NCI-H2029 treated with DMSO at 0.1 percent for 48 hours (cell line): ENCODE data around the gene PSMB2.
"Not testable (repeated sequence)": the region's sequence is repeated elsewhere in the genome, so short reads cannot be mapped to it uniquely, and the experiment has no call there.

Experiments
- DNase-seq: peaks from one replicate; lab custom pipeline; 2025; lab: John Stamatoyannopoulos, UW

PSMB2 gene

DNA sequence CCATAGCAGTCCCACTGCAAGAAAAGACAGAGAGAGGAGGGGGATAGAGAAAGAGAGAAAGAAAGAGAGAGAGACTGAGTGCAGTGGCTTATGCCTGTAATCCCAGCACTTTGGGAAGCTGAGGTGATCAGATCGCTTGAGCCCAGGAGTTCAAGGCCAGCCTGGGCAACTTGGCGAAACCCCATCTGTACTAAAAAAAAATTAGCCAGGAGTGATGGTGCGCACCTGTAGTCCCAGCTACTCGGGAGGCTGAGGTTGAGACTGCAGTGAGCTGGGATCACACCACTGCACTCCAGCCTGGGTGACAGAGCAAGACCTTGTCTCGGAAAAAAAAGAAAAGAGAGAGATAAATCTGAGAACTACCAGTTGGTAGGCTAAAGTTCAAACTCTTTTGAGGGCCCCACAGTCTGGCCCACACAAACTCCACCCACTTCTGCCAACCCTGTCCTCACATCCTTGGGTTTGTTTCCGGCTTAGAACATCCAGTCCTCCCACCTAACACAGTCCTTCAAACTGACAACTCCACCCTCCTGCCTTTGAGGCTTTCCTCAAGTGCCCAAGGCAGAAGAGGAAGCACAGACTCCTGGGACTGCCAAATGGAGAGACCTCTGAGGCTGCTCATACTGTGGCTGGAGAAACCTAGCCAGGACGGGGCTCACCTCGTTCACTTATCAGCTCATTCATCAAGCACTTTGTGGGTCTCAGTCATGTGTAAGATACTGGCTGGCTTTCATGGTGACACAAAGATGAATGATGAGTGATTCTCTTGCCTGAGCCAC, 48.1 kb downstream of the PSMB2 start:
- DNase-seq: no peak

DNA sequence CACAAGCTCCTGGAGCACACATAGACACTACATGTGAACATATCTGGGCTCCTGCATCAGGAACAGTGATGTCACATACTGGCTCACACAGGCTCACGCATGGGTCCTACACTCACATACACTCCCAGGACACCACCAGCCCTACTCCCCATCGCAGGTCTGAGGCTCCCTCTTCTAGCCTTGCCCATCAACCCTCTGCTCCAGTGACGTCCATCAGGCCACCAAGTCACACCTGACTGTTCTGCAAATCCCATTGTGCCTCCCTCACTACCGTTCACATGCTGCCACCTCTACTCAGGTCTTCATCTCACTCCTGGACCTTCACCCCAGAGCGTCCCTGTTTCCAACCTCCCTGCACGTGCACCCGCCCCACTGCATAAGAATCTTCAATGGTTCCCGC, 50.1 kb downstream of the PSMB2 start:
- no peak for DNase-seq

DNA sequence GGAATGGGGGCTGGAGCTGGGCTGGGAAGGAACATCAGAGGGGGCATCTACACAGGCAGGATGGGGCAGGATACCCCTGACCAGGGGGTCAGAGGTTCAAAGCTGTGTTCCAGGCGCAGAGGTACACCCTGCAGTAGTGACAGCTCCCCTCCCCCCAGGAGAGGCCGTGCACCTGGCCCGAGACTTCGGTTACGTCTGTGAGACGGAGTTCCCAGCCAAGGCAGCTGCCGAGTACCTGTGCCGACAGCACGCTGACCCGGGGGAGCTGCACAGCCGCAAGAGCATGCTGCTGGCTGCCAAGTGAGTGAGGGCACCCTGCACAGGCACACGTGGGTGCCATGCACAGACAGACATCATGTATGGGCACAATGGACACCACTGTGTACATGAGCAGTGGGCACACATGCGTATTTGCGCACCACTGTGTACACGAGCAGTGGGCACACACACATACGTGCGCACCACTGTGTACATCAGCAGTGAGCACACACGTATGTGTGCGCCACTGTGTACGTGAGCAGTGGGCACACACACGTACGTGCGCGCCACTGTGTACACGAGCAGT, 50.8 kb downstream of the PSMB2 start:
- DNase-seq: no peak

DNA sequence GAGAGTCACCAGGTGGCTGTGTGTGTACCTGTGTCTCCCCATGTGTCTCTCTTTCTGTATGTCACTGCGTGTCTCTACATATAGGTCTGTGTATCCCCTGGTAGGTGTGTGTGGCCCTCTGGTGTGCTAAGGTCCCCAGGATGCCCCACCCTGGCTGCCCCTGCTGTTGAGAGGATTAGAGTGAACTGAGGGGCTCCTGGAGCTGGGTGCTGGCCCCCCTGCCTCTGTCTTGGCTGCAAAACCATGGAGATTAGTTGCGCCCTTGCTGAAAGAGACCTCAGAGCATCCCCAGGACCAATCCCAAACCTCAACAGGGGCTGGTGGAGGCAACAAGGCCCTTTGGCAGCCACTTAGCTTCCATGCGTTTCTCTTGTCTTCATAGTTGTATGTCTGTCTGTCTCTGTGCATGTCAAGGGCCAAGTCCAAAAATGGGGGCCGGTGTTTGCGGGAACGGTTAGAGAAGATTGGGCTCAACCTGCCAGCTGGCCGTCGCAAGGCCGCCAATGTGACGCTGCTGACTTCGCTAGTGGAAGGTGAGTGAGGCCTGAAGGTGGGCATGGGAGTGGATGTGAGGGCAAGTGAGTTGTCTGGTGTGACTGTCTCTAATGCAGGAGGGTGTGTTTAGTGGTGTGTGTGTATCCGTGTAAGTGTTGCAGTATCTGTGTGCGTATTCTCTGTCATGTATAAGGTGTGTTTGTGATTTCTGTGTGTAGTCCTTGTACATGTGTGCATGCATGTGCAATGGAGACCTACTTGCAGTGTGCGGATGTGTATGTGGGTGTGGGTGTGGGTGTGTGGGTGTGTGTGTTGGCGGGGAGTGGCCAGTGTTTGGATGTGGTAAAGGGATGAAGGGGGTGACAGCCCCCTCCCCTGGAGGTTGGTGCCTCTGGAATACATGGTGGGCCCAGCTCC, 51.6 kb downstream of the PSMB2 start:
- DNase-seq: no peak

DNA sequence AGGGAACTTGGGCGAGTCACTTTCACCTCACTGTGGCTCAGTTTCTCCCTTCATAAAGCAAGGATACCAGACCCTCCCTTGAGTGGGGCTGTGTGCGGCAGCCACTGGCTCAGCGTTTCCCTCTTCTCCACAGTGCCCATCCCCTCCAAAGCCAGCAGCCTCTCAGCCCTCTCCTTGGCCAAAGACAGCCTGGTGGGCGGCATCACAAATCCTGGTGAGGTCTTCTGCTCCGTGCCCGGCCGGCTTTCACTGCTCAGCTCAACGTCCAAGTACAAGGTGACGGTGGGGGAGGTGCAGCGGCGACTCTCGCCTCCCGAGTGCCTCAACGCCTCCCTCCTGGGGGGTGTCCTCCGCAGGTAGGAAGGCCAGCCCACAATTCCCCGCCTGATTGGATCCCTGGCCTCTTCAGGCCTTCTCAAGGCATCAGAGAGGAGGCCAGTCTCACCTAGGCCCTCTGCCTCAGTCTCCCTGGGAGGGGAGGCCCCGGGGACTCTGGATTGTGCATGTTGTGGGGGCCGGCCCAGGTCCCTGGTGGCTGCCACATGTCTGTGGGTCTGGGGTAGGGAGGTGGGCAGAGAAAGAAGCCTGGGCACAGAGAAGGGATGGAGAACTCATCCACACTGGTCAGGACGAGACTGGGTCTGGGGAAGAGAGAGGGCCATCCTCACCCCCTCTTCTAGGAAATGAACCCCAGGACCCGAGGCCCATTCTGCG, 53.0 kb downstream of the PSMB2 start:
- no peak for DNase-seq

DNA sequence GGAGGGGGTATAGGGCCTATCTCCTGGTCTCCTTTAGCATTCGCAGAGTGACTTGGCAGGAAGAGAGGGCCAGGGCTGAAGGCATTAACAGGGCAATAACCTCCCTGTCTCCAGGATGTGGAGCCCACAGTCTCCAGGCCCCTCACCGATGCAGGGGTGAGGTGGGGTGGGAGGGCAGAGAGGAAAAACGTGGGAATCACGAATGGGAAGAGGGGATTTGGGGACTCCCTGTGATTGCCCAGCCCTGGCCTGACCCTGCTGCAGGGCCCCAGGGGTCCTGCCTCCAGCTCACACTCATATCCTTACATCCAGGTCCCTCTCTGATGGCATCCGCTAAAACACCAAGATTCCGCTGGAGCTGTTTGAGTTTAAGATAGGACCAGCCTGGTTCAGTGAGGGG, 53.6 kb downstream of the PSMB2 start:
- no peak for DNase-seq

DNA sequence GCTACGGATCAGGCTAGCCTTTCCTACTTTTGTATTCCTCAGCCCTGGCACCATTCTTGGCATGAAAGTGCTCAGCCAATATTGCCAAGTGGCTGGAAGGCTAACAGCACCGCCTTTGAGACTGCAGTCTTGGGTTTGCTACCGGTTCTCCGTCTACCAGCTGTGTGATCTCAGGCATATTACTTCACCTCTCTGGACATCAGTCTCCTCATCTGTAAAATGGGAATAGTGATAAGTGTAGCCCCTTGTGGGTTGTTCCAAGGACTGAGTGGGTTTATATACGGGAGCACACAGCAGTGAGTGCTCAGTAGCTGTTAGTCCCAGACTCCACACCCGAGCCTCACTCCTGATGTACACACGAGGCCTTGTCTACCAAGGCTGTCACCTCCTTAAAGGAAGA, 54.5 kb downstream of the PSMB2 start:
- no peak for DNase-seq

DNA sequence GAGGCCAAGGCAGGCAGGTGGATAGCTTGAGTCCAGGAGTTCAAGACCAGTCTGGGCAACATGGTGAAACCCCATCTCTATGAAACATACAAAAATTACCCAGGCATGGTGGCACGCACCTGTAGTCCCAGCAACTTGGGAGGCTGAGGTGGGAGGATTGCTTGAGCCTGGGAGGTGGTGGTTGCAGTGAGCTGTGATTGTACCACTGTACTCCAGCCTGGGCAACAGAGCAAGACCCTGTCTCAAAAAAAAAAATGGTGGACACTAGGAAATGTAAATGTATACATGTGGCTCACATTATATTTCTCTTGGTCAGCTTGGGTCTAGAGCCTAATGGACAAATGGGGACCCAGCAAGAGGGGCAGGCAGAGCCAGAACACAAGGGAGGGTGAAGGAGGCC, 55.5 kb downstream of the PSMB2 start:
- not testable (repeated sequence) for DNase-seq

DNA sequence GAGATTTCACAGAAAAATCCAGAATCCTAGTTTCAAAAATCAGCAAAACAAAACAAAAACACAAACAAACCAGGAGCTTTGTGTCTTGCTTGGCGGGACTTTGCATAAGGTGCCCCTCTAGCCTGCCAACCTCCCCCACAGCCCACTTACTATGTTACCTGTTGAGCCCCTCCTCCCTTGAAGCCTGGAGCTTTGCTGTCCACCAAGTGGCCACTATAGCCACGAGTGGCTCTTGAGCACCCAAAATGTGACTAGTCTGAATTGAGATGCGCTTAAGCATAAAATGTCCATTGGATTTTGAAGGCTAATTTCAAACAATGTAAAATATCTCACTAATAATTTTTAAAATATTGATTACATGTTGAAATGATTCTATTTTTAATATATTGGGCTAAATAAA, 56.0 kb downstream of the PSMB2 start:
- no peak for DNase-seq

DNA sequence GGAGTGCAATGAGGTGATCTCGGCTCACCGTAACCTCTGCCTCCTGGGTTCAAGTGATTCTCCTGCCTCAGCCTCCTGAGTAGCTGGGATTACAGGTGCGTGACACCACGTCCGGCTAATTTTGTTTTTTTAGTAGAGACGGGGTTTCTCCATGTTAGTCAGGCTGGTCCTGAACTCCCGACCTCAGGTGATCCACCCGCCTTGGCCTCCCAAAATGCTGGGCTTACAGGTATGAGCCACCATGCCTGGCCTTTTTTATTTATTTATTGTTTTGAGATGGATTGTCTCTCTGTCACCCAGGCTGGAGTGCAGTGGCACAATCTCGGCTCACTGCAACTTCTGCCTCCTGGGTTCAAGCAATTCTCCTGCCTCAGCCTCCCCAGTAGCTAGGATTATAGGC, 59.7 kb downstream of the PSMB2 start:
- not testable (repeated sequence) for DNase-seq

DNA sequence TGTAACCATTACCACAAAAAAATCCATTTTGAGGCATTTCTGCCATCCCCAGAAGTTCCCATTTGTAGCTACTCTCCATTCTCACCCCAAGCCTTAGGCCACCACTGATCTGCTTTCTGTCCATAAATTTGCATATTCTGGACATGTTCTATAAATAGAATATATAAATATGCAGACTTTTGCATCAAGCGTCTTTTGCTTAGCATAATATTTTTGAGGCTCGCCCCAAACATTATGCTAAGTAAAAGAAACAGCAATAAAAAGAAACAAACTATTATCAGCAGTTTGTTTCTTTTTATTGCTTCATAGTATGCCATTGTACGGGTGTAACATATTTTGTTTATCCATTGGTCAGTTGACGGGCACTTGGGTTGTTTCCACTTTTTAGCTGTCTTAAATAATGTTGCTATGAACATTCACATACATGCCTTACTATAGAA, 60.4 kb downstream of the PSMB2 start:
- DNase-seq: no peak

DNA sequence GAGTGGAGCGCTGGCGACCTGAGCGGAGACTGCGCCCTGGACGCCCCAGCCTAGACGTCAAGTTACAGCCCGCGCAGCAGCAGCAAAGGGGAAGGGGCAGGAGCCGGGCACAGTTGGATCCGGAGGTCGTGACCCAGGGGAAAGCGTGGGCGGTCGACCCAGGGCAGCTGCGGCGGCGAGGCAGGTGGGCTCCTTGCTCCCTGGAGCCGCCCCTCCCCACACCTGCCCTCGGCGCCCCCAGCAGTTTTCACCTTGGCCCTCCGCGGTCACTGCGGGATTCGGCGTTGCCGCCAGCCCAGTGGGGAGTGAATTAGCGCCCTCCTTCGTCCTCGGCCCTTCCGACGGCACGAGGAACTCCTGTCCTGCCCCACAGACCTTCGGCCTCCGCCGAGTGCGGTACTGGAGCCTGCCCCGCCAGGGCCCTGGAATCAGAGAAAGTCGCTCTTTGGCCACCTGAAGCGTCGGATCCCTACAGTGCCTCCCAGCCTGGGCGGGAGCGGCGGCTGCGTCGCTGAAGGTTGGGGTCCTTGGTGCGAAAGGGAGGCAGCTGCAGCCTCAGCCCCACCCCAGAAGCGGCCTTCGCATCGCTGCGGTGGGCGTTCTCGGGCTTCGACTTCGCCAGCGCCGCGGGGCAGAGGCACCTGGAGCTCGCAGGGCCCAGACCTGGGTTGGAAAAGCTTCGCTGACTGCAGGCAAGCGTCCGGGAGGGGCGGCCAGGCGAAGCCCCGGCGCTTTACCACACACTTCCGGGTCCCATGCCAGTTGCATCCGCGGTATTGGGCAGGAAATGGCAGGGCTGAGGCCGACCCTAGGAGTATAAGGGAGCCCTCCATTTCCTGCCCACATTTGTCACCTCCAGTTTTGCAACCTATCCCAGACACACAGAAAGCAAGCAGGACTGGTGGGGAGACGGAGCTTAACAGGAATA, 64.0 kb downstream of the PSMB2 start:
- no peak for DNase-seq

DNA sequence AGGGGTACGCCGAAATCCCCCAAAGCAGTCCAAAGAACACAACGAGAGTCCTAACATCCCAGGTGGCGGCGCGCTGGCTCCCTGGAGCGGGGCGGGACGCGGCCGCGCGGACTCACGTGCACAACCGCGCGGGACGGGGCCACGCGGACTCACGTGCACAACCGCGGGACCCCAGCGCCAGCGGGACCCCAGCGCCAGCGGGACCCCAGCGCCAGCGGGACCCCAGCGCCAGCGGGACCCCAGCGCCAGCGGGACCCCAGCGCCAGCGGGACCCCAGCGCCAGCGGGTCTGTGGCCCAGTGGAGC, 64.6 kb downstream of the PSMB2 start:
- not testable (repeated sequence) for DNase-seq

DNA sequence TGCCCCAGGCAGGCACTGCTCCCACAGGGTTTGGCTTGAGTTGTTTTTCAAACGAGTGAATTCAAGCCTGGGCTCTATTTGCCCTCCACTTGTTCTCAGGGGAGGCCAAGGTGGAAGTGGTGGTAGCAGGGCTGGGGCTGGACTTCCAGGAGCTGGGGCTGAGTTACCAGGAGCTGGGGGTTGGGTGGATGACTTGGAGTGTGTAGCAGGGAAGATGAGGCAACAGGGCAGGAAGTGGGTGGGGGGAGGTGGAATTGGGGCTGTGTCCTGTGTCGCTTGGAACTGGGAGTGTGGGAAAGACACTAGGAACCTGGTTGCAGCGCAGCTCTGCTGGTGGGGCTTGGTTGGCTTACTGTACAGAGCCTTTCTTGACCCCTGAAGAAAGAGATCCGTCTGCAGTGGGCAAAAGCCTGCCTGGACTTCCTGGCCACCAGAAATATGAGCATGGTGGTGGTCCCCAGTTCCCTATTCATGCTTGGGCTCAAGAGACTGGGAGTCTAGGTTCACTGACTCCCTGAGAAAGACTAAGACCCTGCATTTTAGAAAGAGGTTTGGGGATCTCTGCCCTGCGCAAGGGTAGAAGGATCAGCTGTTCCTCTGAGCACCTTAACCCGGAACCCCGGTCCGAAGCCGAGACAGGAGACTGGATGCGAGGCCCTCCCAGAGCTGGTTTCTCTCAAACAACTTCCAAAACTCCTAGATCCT, 65.1 kb downstream of the PSMB2 start:
- no peak for DNase-seq

DNA sequence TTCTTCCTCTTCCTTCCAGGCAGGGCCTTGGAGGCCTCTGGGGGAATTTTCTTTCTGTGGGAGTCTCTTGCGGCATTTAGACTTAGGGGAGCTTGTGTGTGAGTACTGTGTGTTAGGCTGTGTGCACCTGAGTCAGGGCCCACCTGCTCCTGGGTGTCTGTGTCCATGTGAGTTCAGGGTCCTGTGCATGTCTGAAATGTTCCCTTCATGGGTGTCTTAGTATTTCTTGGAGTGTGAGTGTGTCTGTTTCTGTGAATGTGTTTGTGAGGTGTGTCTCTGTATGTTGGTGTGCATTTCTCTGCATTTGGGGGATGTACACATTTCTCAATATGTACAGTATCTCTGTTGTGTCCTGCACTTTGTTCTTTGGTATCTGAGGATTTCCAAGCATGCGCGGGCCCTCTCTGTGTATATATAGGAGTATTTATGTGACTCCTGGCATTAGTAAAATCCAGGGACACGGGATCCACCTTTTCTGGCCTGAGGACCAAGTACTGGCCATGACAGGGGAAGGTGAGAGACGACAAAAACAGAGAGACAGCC, 65.8 kb downstream of the PSMB2 start:
- no peak for DNase-seq

DNA sequence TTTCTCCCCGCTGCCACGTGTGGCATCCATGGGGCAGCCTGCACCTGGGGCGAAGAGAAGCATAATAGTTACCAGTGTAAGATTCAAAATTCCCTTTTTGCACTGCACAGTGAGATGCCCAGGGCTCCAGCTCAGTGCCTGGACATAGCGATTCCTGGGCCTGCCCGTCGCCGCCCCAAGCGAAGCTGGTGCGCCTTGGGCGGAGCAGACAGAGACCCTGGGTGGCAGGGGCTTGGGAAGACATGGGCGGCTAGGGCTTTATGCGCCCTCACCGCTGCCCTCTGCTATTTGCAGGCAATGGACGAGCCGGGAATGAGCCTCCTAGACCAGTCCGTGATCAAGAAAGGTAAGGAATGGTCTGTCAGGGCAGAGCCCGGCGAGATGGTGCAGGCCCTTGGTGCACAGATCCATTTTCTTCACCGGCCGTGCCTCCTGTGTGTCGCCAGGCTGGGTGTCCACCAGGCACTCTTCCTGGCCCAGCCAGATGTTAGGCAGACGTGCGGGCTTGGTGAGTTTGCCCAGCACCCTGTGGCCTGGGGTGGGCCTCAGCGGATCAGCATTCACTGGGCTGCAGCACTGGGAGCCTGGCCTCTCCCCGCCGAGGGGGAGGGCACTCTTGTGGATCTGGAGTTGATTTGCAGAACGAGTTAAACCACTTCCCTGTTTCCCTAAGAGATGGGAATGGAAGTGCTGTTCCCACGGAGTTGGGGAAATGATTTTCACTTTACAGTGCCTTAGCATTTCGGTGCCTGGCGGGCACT, 66.5 kb downstream of the PSMB2 start:
- no peak for DNase-seq

DNA sequence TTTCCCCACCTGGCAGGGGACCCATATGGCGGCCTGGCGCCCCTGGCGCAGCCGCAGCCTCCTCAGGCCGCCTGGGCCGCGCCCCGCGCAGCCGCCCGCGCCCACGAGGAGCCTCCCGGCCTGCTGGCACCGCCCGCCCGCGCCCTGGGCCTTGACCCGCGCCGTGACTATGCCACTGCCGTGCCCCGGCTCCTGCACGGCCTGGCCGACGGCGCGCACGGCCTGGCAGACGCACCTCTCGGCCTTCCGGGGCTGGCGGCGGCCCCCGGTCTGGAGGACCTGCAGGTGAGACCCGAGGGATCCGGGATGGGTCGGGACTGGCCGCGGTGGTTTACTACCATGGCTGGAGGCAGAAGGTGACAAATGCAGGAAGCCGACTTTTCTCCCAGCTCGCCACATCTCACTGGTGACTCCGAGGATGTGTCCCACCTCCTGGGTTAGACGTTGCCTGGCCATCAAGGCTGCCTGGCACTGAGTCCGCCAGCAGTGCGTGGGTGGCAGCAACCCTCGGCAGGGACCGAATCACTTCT, 67.1 kb downstream of the PSMB2 start:
- DNase-seq: no peak

DNA sequence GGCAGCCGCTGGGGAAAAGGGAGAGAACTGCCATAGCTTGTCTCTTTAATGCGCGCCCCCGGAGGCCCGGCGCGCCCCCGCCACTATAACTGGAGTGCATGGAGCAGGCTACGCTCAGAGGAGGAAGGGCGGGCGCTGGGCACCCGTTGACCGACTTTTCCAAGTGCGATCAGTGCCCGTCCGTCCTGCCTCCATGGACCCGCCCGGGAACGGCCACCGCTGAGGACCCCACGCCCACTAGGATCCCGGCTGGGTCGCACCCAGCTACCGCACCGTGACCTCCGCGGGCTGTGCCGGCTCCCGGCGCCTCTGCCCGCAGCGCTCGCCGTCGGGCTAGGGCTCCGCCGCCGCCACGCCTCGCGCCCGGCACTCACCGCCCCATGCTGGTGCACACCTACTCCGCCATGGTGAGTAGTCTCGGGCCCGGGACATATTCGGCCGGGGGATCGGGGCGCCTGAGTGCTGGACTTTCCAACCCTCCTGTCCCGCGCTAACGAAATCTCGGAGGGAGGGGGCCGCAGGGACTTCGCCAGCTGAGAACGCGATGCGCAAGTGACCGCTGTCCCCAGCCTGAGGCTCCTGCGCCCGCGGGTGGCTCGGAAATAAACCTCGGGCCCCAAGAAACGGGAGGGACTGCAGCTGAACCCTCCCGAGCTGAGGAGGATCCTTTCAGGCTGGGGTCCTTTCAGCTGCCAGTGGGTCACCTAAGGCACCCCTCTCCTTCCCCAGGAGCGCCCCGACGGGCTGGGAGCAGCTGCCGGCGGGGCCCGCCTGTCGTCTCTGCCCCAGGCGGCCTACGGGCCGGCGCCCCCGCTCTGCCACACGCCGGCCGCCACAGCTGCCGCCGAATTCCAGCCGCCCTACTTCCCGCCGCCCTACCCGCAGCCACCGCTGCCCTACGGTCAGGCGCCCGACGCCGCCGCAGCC, 67.9 kb downstream of the PSMB2 start, which contains the start of gene TFAP2E:
Gene TFAP2E, plus strand, starts transcription at position 117 of the 927 bp plus-strand sequence. Its CDS starts 264 bp downstream, at position 381.
- DNase-seq: no peak
